HG03103 (cell line): ENCODE measurements around the gene MRPS34.

Experiments
- ATAC-seq: cut with Tn5 transposase; IDR thresholded peaks from one replicate; pipeline ENCODE4 v1.9.1; 2021; ENCODE audit warnings: low read depth; ENCODE audit not compliant: unreplicated experiment

Gene MRPS34

GRCh38 chr16:1771188-1771863 lies 1.6 kb downstream of the MRPS34 start, which contains the start of gene NME3:
Gene NME3, minus strand, starts transcription at chr16:1771543. Its CDS starts 9 bp downstream, at chr16:1771534.
- ATAC-seq, result no peak

GRCh38 chr16:1770328-1771187 lies 2.4 kb downstream of the MRPS34 start:
- ATAC-seq, result no peak

GRCh38 chr16:1769402-1770300 lies 3.3 kb downstream of the MRPS34 start:
- no peak for ATAC-seq

GRCh38 chr16:1768767-1769401 lies 4.0 kb downstream of the MRPS34 start:
- no peak for ATAC-seq

GRCh38 chr16:1768061-1768766 lies 4.7 kb downstream of the MRPS34 start:
- ATAC-seq, result no peak

- ATAC-seq, result no peak
Observed at GRCh38 chr16:1767116-1767994, 5.6 kb downstream of the MRPS34 start.

GRCh38 chr16:1766701-1767100 lies 6.2 kb downstream of the MRPS34 start:
- no peak for ATAC-seq

GRCh38 chr16:1766231-1766630 lies 6.7 kb downstream of the MRPS34 start:
- no peak for ATAC-seq

GRCh38 chr16:1765826-1766225 lies 7.1 kb downstream of the MRPS34 start:
- ATAC-seq, result no peak

- no peak for ATAC-seq
Observed at GRCh38 chr16:1764971-1765370, 8.0 kb downstream of the MRPS34 start.

- ATAC-seq, result no peak
Observed at GRCh38 chr16:1763521-1764511, 9.1 kb downstream of the MRPS34 start.

- no peak for ATAC-seq
Observed at GRCh38 chr16:1762879-1763520, 9.9 kb downstream of the MRPS34 start.

GRCh38 chr16:1762196-1762878 lies 10.6 kb downstream of the MRPS34 start:
- ATAC-seq, result no peak

- no peak for ATAC-seq
Observed at GRCh38 chr16:1761751-1762150, 11.2 kb downstream of the MRPS34 start.

- ATAC-seq, result no peak
Observed at GRCh38 chr16:1760911-1761310, 12.0 kb downstream of the MRPS34 start.

GRCh38 chr16:1759511-1759910 lies 13.4 kb downstream of the MRPS34 start:
- no peak for ATAC-seq

GRCh38 chr16:1758923-1759322 lies 14.0 kb downstream of the MRPS34 start:
- no peak for ATAC-seq
